ENCODE data around the gene MEF2C.
"Not testable (repeated sequence)": the region's sequence is repeated elsewhere in the genome, so short reads cannot be mapped to it uniquely, and the experiment has no call there.

The MEF2C gene

DNA sequence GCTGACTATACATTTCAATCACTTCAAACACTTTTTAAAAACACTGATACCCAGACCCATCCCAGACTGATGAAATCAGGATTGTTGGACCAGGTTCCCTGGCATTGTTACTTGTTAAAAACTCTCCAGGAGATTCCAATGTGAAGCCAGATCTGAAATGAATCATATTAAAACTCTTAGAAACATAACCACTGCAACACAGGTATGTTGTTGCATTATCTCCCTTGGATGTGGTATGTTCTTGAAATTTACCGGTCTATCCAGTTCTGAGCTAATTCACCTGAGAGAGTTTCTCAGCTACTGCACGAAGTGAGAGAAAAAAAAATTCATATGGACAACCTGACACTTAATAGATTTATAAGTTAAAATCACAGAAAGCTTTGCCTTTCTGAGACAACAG is 21.8 kb downstream of the MEF2C start:
- DNase-seq (ENCODE audit: low spot score), result no peak

DNA sequence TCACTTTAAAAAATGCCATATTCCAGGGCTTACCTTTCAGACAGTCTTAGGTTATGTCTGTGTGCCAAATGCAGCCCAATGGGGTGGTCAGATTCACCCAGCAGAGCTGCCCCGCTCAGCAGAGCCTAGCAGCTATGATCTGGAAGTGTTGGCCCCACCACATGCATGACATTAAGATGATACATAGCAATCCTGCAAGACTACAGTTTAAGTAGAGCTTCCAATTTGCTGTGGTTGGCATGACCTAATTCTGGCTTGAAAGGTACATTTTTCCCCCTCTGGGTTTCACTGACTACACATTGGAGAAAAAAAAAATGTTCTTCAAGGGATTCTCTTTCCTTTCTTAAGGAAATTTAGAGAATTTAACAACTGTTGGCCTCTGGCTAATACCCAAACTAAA is 22.5 kb downstream of the MEF2C start:
- no peak for DNase-seq (ENCODE audit: low spot score)

DNA sequence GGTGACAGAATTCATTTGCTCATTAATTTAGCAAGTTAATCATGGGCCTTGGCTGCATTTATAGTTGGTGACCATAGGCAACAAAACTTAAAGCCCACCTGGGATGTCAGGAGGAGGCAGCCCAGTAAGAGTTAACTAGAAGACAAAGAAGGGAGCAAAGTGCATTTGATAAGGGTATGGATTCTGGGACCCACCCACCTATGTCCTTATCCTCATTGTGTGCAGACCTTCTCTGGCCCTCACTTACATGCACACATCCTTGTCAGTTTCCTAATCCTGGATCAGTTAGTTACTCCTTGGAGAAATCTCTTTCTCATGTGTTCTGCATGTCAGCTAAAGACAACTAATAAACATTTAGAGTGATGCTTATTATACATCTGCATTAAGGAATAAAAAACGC is 24.6 kb downstream of the MEF2C start:
- DNase-seq (ENCODE audit: low spot score), result no peak

DNA sequence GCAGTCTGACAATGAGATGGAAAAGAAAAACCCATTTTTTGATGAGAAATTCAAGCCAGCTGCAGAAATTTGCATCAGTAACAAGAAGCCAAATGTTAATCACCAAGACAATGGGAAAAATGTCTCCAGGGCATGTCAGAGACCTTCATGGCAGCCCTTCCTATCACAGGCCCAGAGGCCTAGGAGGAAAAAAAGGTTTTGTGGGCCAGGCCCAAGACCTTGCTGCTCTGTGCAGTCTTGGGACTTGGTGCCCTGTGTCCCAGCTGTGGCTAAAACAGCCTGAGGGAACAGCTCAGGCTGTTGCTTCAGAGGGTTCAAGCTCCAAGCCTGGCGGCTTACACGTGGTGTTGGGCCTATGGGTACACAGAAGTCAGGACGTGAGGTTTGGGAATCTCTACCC is 26.6 kb downstream of the MEF2C start:
- DNase-seq (ENCODE audit: low spot score), result not testable (repeated sequence)

DNA sequence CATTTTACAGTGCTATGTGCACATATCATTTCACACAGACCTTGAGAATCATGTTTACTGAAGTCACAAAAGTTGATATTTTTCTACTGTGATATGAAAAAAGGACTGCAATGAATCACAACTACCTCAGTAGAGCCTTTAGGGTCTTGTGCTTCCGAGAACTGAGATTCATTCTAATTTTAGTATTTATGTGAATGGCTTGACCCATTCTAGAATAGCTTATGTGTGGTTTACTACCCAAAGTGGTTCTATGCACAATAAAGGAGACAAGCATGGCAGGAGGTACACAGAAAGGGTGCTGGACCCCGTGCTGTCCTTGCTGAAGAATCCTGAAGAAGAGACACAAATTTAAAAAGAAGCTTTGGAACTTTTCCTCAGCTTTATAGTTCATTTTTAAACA is 28.2 kb downstream of the MEF2C start:
- DNase-seq (ENCODE audit: low spot score), result no peak

DNA sequence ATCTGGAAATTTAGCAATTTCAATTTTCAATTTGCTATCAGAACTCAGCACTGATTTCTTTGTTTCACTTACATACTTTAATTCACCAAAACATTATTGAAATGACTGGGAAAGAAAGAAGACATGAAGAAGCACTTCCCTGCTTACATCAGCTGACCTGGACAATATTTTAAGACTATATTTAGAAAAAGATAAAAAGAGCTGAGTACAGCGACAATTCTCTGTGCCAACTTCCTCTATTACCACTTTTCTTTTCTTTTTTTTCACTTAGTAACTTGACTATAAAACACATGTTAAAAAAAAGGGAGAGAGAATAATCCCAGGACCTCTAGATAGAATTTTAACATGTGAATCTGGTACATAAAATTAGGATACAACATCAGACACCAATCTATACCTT is 35.6 kb downstream of the MEF2C start:
- DNase-seq (ENCODE audit: low spot score), result no peak

DNA sequence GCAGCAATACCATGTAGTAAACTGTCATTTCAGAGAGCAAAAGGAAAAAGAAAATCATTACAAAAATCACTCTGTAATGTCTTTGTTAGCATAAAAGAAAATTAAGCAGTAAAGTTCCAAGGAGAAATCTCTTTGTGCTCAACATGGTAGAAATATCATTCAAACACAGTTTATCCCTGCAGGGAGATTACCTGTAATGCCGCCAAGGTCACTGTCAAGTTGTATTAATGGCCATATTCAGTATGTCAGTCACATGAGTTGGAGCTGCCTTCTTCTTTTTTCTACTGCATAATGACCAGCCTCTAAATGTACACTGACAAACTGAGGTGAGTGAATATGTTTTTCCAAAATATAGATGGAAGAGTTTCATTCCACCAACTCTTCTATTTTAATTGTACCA is 36.5 kb downstream of the MEF2C start:
- DNase-seq (ENCODE audit: low spot score), result no peak

DNA sequence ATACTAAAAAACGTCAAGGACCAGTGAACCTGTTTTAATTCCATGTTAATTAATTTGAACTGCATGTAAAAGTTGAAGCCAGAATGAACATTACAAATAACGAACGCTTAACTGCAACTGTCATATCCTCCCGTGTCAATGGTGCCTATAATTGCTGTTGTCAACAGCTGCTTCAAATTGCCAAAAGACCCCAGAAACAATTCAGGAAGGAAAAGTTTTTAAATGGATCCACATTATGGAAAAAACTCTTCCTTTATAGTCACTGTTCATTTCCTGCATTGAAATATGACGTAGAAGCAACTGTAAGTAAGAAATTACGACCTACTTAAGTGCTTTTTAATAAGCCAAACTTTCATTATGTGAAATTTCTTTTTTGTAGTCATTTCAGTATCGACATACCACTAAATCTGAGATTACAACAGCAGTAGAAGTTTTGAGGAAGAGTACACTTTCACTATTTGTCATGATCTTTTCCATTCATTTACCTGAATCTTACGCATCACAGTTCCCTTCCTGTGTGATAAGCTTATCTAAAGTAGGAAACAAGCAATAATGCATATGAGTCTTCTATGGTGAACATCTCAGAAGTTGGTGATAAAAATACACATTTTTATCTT is 37.8 kb downstream of the MEF2C start:
- no peak for DNase-seq (ENCODE audit: low spot score)

DNA sequence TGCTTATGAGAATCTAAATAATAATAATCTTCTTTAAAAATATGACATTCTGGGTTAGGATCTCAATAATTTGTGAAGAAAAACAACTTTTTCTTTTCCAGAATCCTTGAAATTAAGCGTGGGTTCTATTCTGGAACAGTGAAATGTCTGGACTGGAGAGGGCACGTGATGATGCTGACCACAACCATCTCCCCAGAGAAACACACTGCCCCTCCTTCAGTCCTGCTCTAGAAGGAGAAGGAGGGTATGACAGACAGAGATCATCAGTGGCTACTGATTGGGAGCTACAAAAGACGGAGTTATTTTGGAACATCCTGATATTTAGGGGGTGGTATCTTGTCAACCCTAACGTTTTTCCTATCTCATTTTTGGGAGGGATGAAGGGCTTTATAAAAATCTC is 40.2 kb downstream of the MEF2C start:
- DNase-seq (ENCODE audit: low spot score), result no peak

DNA sequence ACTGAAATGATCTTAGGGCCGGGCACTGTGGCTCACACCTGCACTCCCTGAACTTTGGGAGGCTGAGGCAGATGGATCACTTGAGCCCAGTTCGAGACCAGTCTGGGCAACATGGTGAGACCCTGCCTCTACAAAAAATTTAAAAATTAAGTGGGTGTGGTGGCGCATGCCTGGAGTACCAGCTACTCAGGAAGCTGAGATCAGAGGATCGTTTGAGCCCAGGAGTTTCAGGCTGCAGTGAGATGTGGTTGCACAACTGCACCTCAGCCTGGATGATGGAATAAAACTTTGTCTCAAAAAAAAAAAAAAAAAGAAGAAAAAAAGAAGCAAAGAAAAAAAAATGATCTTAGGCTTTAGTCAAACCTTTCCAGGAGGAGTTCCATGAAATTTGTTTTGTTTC is 41.8 kb downstream of the MEF2C start:
- no peak for DNase-seq (ENCODE audit: low spot score)

DNA sequence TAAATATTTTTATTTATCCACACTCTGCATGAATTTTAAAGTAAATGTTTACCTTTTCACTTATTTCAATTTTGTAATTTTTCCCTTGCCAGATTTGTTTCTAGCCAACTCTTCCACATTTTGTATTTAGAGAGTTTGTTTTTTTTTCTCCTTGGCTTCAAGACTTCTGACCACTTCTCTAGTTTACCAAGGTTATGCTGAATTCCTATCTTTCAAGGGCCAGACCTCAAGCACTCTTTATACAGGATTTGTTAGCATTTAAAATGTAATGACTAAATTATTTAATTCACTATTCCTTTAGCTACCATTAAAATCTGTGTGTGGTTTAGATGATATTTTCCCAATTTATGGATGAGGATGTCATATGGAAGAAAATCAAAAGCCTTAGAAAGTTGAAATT is 42.5 kb downstream of the MEF2C start:
- DNase-seq (ENCODE audit: low spot score), result no peak

DNA sequence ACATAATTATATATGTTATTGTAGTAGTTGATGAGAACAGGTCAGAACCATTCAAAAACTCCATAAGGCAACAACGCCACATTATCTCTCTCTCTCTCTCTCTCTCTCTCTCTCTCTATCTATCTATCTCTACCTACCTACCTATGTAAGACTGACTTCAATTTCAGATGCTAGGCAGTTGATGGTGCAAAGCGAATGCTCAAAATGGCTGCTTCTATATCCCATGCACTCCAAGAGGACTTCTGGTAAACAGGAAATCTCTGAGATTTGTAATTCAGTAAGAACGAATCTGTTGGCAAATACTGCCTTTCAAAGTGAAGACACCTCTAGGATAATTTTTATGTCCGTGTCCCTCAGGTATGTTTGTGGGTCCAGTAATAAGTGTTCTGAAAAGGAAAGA is 43.7 kb downstream of the MEF2C start:
- no peak for DNase-seq (ENCODE audit: low spot score)

DNA sequence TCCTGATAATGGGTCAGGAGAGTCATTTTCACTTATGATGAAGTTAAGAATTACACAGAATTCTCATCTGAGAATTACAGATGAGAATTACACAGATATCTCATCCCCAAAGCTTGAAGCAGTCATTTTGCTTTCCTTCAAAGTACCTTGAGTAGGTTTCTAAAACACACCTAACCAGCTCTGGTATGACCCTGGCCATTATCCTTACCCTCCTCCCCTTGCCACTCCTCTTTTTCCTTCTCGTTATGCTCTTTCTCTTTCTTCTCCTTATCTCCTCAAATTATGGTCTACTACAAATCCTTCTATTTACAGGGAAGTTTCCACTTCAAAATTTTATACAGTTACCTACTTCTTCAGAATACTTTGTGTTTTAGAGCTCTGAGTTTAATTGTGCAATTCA is 44.5 kb downstream of the MEF2C start:
- DNase-seq (ENCODE audit: low spot score), result no peak

DNA sequence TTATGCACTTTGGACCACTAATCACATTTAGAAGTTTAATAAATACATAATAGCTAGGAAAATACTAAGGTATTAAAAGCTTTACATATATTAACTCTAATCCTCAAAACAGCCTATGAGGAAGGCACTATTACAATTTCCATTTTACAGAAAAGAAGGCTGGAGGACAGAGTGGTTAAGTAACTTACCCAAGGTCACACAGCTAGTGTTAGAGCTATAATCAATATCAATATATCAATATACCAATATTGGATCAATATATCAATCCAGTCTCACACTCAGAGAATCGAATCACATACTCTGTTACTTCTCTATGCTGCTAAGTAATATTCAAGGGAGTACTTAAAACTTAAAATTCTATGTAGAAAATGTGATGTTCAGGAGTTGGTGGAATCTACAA is 45.2 kb downstream of the MEF2C start:
- no peak for DNase-seq (ENCODE audit: low spot score)

DNA sequence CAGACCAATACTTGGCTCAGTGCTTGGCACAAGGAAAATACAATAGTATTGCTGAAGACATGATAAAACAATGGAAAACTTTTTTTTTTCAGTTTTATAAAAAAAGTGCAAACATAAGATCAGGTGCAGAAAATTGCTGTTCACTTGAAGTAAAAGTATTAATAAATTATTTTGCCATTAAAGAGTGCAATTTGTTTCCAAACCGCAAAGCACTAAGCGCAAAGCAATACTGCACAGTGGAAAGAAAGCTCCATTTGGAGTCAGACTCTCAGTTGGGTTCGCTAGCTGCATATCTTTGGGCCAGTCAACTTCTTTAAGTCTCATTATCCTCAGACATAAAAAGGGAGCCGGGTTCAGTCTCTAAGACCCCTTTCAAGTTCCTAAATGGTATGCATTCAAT is 45.8 kb downstream of the MEF2C start:
- DNase-seq (ENCODE audit: low spot score), result no peak

DNA sequence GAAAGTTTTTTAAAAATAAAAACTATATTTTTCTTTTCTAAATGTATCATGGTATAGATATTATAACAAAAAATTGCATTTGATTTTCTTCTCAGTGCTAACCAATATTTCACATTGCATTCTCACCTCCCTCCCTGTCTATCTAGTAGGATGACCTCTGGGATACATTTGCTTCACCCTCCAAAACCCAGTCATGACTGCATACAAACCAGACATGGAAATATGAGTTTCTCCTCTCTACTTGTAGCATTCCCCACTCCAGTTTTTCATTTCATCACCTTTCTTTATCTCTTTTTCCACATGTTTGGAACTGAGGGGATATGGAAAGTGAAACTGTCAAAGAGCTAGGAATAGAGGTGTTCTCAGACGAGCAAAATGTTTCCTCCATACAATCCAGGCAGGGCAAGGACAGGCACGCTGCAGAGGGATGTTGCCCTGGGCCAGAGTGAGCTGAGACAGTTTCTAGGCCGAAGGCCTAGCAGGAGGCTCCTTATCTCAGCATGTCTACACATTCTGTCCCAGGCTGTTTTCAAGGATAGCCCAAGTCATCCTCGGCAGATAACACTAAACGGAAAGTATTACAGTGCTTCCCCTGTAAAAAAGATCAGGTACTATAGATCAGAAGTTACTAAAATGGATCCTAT is 46.7 kb downstream of the MEF2C start:
- no peak for DNase-seq (ENCODE audit: low spot score)

DNA sequence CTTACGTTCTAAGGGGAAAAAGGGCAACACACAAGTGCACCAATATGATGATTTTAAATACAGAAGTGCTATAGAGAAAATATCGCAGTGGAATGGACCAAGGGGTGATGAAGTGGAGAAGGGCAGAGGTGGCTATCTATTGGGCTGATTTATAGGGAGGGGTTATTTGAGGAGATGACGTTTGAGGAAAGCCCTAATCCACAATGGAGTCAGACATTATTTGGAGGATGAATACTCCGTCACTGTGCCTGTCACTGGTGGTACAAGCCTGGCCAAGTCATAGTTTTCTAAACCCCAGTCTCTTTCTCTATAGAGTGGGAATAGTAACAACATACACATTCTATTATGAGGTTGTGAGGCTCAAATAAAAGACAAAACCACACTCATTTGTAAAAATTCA is 48.5 kb downstream of the MEF2C start:
- DNase-seq (ENCODE audit: low spot score), result no peak

DNA sequence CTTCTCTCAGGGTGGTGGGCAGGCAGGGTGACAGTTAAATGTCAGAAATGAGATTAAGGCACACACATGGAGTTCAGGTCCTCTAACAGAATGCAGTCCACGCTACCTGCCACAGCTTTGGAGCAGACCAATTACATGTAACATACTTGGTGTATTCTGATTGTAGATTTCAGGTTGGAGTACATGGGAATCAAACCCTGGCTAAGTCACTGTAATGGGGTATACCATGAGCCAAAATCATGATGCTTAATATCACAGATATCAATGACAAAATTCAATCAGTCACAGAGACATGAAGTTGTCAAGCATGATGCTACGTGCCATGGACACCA is 48.9 kb downstream of the MEF2C start:
- DNase-seq (ENCODE audit: low spot score), result no peak

DNA sequence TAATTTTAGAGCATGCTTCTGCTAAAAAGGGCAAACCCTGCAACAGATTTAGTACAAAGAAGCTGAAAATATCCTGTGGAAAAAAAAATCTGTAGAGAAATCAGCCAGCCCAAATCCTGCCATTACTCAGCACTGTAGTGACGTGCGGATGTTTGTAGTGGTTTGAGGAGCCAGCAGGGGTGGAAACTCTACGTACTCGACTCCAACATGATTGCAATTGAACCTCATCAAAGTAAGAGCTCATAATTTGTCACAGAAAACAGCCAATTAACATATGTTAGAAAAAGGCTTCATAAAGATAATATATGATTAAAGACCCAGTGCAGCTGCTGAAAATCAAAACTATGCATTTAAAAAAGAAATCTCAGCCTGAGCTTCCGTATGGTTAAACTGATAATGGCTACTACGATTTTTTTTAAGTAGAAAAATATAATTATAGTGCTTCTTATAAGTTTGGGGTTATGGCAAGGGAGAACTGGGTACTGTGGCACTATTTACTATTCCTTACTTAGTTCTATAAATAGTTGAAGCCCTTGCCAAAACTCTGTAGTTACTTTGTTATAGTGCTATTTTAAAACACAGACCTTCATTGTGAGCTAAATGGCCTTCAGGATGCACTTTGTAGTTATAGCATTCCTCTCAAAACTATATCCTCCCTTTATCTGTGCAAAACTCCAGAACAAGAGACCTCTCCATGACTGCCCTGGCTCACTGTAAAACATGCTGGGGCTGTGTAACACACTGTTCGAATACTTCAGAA is 49.4 kb downstream of the MEF2C start:
- DNase-seq (ENCODE audit: low spot score), result no peak

DNA sequence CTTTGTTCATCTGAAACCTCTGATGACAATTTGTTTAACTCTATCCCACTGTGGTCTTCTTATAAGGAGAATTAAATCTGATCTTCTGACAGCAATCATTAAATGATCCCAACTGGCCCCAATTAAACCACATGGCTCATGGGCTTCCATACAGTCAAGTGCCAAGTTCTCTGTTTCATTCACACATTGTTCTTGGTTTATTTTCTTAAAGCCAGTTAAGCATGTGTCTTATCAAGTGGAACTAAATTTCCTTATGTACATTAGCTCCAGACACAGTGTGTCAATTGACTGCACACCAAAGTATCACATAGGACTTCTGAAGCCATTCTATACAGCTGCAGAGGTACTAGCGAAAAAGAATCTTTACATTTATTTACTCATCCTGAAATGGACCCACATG is 51.2 kb downstream of the MEF2C start:
- no peak for DNase-seq (ENCODE audit: low spot score)

DNA sequence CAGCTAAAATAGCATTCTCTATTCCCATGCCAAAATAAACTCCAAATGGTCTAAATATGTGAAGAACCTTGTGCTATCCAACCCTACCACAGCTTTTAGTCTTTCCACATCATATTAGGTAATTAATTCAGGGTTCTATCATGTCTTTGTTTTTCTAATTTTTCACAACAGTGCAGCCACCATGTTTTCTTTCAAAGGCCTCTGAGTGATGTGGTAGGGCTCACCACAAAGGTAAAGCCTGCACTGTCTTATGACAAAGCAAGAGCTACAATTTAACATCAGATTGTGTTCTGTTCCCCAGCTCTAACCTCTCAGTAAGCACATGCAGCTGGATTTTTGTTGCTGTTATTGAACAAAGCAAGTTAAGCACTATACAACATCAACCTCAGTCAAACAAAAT is 52.4 kb downstream of the MEF2C start:
- DNase-seq (ENCODE audit: low spot score), result no peak

DNA sequence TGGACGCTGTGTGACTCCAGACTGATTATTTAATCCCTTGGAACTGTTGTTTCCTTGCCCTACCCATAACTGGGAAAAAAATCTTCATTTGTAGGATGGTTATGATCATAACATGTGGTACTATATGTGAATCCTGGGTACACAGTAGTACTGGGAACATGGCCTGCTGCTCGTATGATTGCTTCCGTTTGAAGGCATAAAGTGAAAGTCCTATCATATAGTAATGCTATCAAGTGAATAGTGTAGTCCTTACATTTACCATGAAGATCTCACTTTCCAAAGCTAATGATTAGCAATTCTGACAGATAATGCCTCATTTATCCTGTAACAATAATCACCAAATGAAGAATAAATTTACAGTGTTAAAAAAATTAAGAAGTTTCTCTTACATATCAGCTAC is 53.2 kb downstream of the MEF2C start:
- no peak for DNase-seq (ENCODE audit: low spot score)

DNA sequence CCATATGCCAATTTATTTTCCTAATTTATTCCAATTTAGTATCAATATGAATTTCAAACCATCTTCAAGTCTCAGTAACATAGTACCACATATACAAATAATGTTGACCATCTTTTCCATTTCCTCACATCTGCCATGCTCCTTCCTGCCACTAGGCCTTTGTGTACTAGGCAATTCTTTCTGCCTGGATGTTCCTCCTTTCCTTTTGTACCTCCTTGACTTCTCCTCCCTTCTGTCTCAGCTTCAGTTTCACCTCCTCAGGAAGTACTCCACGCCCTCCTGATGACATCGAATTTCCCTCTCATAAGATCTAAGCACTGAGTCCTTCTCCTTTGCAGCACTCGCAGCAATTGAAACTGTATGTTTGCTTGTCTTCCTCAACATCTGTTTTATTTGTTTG is 53.9 kb downstream of the MEF2C start:
- no peak for DNase-seq (ENCODE audit: low spot score)

DNA sequence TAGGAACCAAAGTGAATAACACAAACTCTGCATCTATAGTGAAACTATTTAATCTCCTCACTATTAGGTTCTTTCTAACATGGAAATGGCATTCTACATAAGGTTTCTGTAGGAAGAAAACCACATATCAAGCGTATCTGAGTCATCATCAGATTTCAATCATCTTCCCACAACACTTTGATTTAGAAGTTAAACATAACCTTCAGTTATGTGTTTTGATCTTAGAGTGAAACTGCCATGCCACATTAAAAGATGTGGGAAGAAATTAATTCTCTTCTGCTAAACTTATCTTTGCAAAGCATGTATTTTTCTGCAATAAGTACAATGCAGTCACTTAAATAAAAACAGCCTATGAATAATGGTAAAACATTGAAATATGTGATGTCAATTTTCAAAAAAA is 55.0 kb downstream of the MEF2C start:
- no peak for DNase-seq (ENCODE audit: low spot score)
